AG04450 (cell line): ENCODE results near the gene RNF217. TPM values are rescaled to one million over a fixed set of nuclear protein-coding genes. Genes with fewer than 3 reads are reported as not detected.
A peak's percentile ranks its signal among the peaks of the same experiment; 100 is the strongest.

Source experiments
- CTCF ChIA-PET: fragments of 300-600, 350-600 bp; formaldehyde crosslinking; extraction: SDS; loops from one replicate; lab custom pipeline; 2022; ENCODE audit warnings: antibody characterized with exemption, inconsistent platforms; lab: Charles Lee
- POLR2A ChIA-PET: fragments of 350-600 bp; formaldehyde crosslinking; extraction: SDS; loops from one replicate; lab custom pipeline; 2021; ENCODE audit warnings: antibody characterized with exemption, inconsistent platforms; lab: Yijun Ruan, JAX
- DNase-seq: peaks from one replicate; pipeline ENCODE4 v3.0.0-alpha.2; 2011; ENCODE audit warnings: low read depth, low spot score
- H3K27ac ChIP-seq: one replicate; pipeline ENCODE4 v1.5.1; 2012; ENCODE audit warnings: low read depth, low read length, control low read depth
- H3K27me3 ChIP-seq: one replicate; pipeline ENCODE4 v1.6.0; 2012; ENCODE audit warnings: low read length; ENCODE audit not compliant: control insufficient read depth, insufficient read depth
- H3K4me3 ChIP-seq: 2 replicates; pipeline ENCODE4 v1.5.1; 2011; ENCODE audit warnings: mild to moderate bottlenecking, low read depth, low read length, control low read depth
- H3K9me3 ChIP-seq: 2 replicates; pipeline ENCODE4 v1.5.1; 2012; ENCODE audit warnings: low read length; ENCODE audit not compliant: control insufficient read depth, insufficient read depth
- polyA plus RNA-seq: library from polyadenylated mRNA; depleted of rRNA; stranded (reverse); fragments of >200 nt; gene quantifications from 2 replicates; pipeline ENCODE4 v1.2.3, GENCODE V29; 2011
- TF ChIP-seq, protein P1 (sequence below): IDR thresholded peaks from 2 replicates; pipeline ENCODE4 v1.5.1; 2011; ENCODE audit warnings: low read depth, low read length, control low read depth, inconsistent platforms

The RNF217 gene
- polyA plus RNA-seq, 1 experiment = 24.6 TPM

- Histone ChIP-seq H3K27me3 (no peaks in the 10 kb centered on the region), H3K9me3 (no peaks in the 10 kb centered on the region), H3K4me3 (no peak overlapping the region), H3K27ac (no peak overlapping the region)
- CTCF ChIA-PET = interaction anchor here (2.0 to 5.9 kb wide), 2 partner anchors 19 to 224 kb away, joined by 9 to 39 read pairs; no protein-coding TSS in a partner anchor
- TF ChIP-seq, protein P1, sequence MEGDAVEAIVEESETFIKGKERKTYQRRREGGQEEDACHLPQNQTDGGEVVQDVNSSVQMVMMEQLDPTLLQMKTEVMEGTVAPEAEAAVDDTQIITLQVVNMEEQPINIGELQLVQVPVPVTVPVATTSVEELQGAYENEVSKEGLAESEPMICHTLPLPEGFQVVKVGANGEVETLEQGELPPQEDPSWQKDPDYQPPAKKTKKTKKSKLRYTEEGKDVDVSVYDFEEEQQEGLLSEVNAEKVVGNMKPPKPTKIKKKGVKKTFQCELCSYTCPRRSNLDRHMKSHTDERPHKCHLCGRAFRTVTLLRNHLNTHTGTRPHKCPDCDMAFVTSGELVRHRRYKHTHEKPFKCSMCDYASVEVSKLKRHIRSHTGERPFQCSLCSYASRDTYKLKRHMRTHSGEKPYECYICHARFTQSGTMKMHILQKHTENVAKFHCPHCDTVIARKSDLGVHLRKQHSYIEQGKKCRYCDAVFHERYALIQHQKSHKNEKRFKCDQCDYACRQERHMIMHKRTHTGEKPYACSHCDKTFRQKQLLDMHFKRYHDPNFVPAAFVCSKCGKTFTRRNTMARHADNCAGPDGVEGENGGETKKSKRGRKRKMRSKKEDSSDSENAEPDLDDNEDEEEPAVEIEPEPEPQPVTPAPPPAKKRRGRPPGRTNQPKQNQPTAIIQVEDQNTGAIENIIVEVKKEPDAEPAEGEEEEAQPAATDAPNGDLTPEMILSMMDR = no peak
- DNase-seq = no peak
- POLR2A ChIA-PET = no interaction called here
Measured at GRCh38 chr6:125094563-125094962, 132.3 kb downstream of the RNF217 start.

- ChIA-PET CTCF (interaction anchor here (2.0 to 5.9 kb wide), 2 partner anchors 18 to 225 kb away, joined by 9 to 39 read pairs; no protein-coding TSS in a partner anchor), POLR2A (interaction anchor here (0.6 to 1.4 kb wide), 3 partner anchors 128 to 134 kb away, joined by 3 to 5 read pairs (median 3); no protein-coding TSS in a partner anchor)
- H3K27ac ChIP-seq = peak overlapping the region; percentile 47
- peak; percentile 49 for DNase-seq
- no peaks in the 10 kb centered on the region for H3K27me3 ChIP-seq
- H3K9me3 ChIP-seq = no peaks in the 10 kb centered on the region; the same call in 1 of the 2 replicates
- TF ChIP-seq, protein P1 = no peak
- H3K4me3 ChIP-seq = no peak overlapping the region
Measured at GRCh38 chr6:125095580-125096301, 133.5 kb downstream of the RNF217 start.

DNA sequence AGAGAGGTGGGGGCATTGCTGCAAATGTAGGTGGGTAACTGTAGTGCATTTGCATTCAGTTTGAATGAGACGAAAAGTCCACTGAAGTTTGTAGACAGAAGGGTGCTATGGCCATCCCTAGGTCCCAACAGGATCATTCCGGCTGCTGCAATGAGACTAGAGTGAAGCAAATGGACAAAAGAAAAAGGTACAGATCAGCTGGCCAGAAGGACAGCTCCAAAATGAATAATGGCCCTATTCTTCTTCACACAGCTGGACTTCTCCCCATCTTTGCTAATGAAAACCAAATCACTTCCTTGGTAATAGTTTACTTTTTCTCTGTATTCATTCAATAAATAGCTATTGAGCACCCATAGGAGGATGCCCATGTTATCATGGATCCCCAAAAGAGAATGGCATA, 134.9 kb downstream of the RNF217 start:
- Histone ChIP-seq H3K27me3 (no peaks in the 10 kb centered on the region), H3K9me3 (no peaks in the 10 kb centered on the region; the same call in 1 of the 2 replicates), H3K4me3 (no peak overlapping the region), H3K27ac (no peak overlapping the region)
- TF ChIP-seq, protein P1 = no peak
- ChIA-PET CTCF (interaction anchor here (5.9 kb wide), 1 partner anchor 17 kb away, joined by 39 read pairs; no protein-coding TSS in a partner anchor), POLR2A (no interaction called here)
- DNase-seq = no peak

GRCh38 chr6:125098253-125098652, 136.0 kb downstream of the RNF217 start:
- H3K27me3 ChIP-seq = no peaks in the 10 kb centered on the region
- TF ChIP-seq, protein P1 = no peak
- ChIA-PET CTCF (interaction anchor here (0.5 to 5.9 kb wide), 2 partner anchors 16 to 73 kb away, joined by 3 to 39 read pairs; no protein-coding TSS in a partner anchor), POLR2A (no interaction called here)
- no peak overlapping the region for H3K27ac ChIP-seq
- DNase-seq = no peak
- no peaks in the 10 kb centered on the region; the same call in 1 of the 2 replicates for H3K9me3 ChIP-seq
- no peak overlapping the region for H3K4me3 ChIP-seq
